A549 (cell line): ENCODE results near the gene ZBTB46.

Source experiments
- EP300 ChIP-seq, 2 experiments: fragments of >200 bp; sonication (Bioruptor Twin); formaldehyde crosslinking; IDR thresholded peaks; 2 replicates in 1 of 2; 3 replicates in 1 of 2; pipeline ENCODE4 v1.6.1; 2016 to 2017
- ESRRA ChIP-seq: fragments of 150-350 bp; IDR thresholded peaks from 2 replicates; pipeline ENCODE4 v1.6.1; 2014; ENCODE audit warnings: mild to moderate bottlenecking, low read length, borderline replicate concordance
- HMGXB4 ChIP-seq: fragments of 250-450 bp; sonication (Bioruptor Pico); IDR thresholded peaks from 2 replicates; pipeline ENCODE4 v1.5.0; 2021; ENCODE audit warnings: mild to moderate bottlenecking, moderate library complexity, borderline replicate concordance
- KDM1A ChIP-seq: fragments of 200-600 bp; sonication (generic); IDR thresholded peaks from 2 replicates; pipeline ENCODE4 v1.6.1; 2016; ENCODE audit warnings: low read depth, mild to moderate bottlenecking
- NFE2L2 ChIP-seq: fragments of 150-350 bp; conservative IDR thresholded peaks from 2 replicates; pipeline ENCODE4 v1.6.1; 2014; ENCODE audit warnings: low read length
- PHF8 ChIP-seq: fragments of 200-600 bp; sonication (generic); IDR thresholded peaks from 2 replicates; pipeline ENCODE4 v1.6.1; 2016; ENCODE audit warnings: low read depth, mild to moderate bottlenecking, antibody characterized with exemption, moderate library complexity, borderline replicate concordance
- TF ChIP-seq, protein P1 (sequence below): fragments of >200 bp; sonication (Bioruptor Twin); formaldehyde crosslinking; IDR thresholded peaks from 3 replicates; pipeline ENCODE4 v1.5.1; 2016

DNA sequence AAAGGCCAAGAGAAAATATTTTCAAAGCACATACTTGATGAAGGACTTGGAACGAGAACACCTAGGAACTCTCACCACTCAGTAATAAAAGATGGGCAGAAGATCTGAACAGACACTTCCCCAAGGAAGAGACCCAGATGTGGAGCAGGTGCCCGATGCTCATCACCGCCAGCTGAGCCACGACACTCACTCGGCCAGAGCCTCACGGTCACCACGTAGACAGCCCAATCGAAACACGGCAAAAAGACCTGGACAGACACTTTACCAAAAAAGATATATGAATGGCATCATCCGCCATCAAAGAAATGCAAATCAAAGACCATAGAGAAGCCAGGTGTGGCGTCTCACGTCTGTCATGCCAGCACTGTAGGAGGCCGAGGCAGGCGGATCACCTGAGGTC is 49.9 kb downstream of the ZBTB46 start:
- TF ChIP-seq PHF8 (no peak), EP300 (IDR thresholded peaks at IDR 0.05) (no peak), ESRRA (no peak), HMGXB4 (no peak), NFE2L2 (no peak), KDM1A (no peak)
- TF ChIP-seq, protein P1, sequence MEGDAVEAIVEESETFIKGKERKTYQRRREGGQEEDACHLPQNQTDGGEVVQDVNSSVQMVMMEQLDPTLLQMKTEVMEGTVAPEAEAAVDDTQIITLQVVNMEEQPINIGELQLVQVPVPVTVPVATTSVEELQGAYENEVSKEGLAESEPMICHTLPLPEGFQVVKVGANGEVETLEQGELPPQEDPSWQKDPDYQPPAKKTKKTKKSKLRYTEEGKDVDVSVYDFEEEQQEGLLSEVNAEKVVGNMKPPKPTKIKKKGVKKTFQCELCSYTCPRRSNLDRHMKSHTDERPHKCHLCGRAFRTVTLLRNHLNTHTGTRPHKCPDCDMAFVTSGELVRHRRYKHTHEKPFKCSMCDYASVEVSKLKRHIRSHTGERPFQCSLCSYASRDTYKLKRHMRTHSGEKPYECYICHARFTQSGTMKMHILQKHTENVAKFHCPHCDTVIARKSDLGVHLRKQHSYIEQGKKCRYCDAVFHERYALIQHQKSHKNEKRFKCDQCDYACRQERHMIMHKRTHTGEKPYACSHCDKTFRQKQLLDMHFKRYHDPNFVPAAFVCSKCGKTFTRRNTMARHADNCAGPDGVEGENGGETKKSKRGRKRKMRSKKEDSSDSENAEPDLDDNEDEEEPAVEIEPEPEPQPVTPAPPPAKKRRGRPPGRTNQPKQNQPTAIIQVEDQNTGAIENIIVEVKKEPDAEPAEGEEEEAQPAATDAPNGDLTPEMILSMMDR, result no peak
